A673 (cell line): ENCODE measurements around the gene ACSL5. TPM values are rescaled to one million over a fixed set of nuclear protein-coding genes. Genes with fewer than 3 reads are reported as not detected.

Experiments used
- BruUV-seq: library from RNA; stranded (reverse); fragments of 400-500 nt; replicated peaks from 2 replicates; lab custom pipeline; 2021; lab: Mats Ljungman, UMichigan
- CTCF ChIA-PET: fragments of 300-600 bp; sonication (Branson Sonifier 250); formaldehyde crosslinking; loops from one replicate; lab custom pipeline; 2022; ENCODE audit warnings: antibody characterized with exemption; lab: Charles Lee
- POLR2A ChIA-PET: fragments of 300-600 bp; sonication (Branson Sonifier 250); formaldehyde crosslinking; loops from one replicate; lab custom pipeline; 2022; ENCODE audit warnings: antibody characterized with exemption; ENCODE audit not compliant: low non-redundant PET; lab: Charles Lee
- DNase-seq: peaks from one replicate; pipeline ENCODE4 v3.0.0-alpha.2; 2015; ENCODE audit warnings: low spot score
- H3K27ac ChIP-seq: fragments of 200-600 bp; sonication (generic); 2 replicates; pipeline ENCODE4 v1.5.1; 2016; ENCODE audit warnings: mixed run types, low read depth, mild to moderate bottlenecking, mixed read lengths, antibody characterized with exemption, low read length; ENCODE audit not compliant: poor library complexity, severe bottlenecking
- H3K27me3 ChIP-seq: fragments of 200-600 bp; sonication (generic); replicated peaks from 2 replicates; pipeline ENCODE4 v1.6.1; 2017; ENCODE audit warnings: mixed run types, low read depth, mild to moderate bottlenecking, mixed read lengths, antibody characterized with exemption, low read length; ENCODE audit not compliant: insufficient read depth, poor library complexity
- H3K36me3 ChIP-seq: fragments of 200-600 bp; sonication (generic); 2 replicates; pipeline ENCODE4 v1.6.1; 2016; ENCODE audit warnings: mixed run types, mild to moderate bottlenecking, mixed read lengths, antibody characterized with exemption, low read length; ENCODE audit not compliant: insufficient read depth, poor library complexity, severe bottlenecking
- H3K4me1 ChIP-seq: fragments of 200-600 bp; sonication (generic); 2 replicates; pipeline ENCODE4 v1.6.1; 2017; ENCODE audit warnings: mixed run types, mild to moderate bottlenecking, mixed read lengths, antibody characterized with exemption, low read length; ENCODE audit not compliant: insufficient read depth, poor library complexity, severe bottlenecking
- H3K4me3 ChIP-seq: fragments of 200-600 bp; sonication (generic); 2 replicates; pipeline ENCODE4 v1.5.1; 2016; ENCODE audit warnings: low read depth, mixed run types, mild to moderate bottlenecking, mixed read lengths, low read length; ENCODE audit not compliant: poor library complexity, severe bottlenecking
- H3K9me3 ChIP-seq: fragments of 200-600 bp; sonication (generic); 2 replicates; pipeline ENCODE4 v1.6.1; 2016; ENCODE audit warnings: mixed run types, low read depth, mild to moderate bottlenecking, mixed read lengths, antibody characterized with exemption, low read length; ENCODE audit not compliant: poor library complexity, severe bottlenecking
- CTCF ChIP-seq: fragments of 300-800, 200-600 bp; sonication (generic); conservative IDR thresholded peaks from 2 replicates; pipeline ENCODE4 v1.5.1; 2017; ENCODE audit warnings: low read depth, mild to moderate bottlenecking, antibody characterized with exemption, low read length, moderate library complexity, mixed read lengths
- EZH2 ChIP-seq: fragments of 200-600 bp; sonication (generic); IDR thresholded peaks from 2 replicates; pipeline ENCODE4 v1.6.1; 2017; ENCODE audit warnings: borderline replicate concordance, low read depth, mild to moderate bottlenecking, mixed read lengths, antibody characterized with exemption, low read length; ENCODE audit not compliant: poor library complexity, severe bottlenecking
- intact Hi-C: fragments of 100-400 bp; cut with micrococcal nuclease; formaldehyde crosslinking; loops from one replicate; pipeline ENCODE4 v1.10.0; 2022; ENCODE audit not compliant: unreplicated experiment
- total RNA-seq: library from RNA; stranded (reverse); gene quantifications from 2 replicates; pipeline ENCODE4 v1.2.3, GENCODE V29; 2021

Gene ACSL5
- total RNA-seq, 1 experiment from 2014 or later: 1.0 TPM

GRCh38 chr10:112352044-112352443 is 21.9 kb upstream of the ACSL5 start:
- intact Hi-C loops: no loop called here
- TF ChIP-seq CTCF (no peak), EZH2 (no peak)
- ChIA-PET CTCF (no interaction called here), POLR2A (no interaction called here)
- Histone ChIP-seq H3K9me3 (no peaks in the 10 kb centered on the region), H3K27me3 (no peaks in the 10 kb centered on the region), H3K4me3 (no peak overlapping the region), H3K4me1 (no peaks in the 10 kb centered on the region), H3K36me3 (no peaks in the 10 kb centered on the region), H3K27ac (no peak overlapping the region)
- no peak for DNase-seq
- BruUV-seq: no TSS peak

GRCh38 chr10:112353046-112353445 is 20.9 kb upstream of the ACSL5 start:
- intact Hi-C loops: no loop called here
- Histone ChIP-seq H3K27me3 (no peaks in the 10 kb centered on the region), H3K4me1 (no peaks in the 10 kb centered on the region), H3K4me3 (no peak overlapping the region), H3K36me3 (no peaks in the 10 kb centered on the region), H3K27ac (no peak overlapping the region), H3K9me3 (no peaks in the 10 kb centered on the region)
- no peak for DNase-seq
- BruUV-seq: no TSS peak
- POLR2A ChIA-PET: no interaction called here
- CTCF ChIA-PET: no interaction called here
- no peak for TF ChIP-seq CTCF

- Histone ChIP-seq H3K27ac (no peak overlapping the region), H3K9me3 (no peaks in the 10 kb centered on the region), H3K4me3 (no peak overlapping the region), H3K27me3 (no peaks in the 10 kb centered on the region), H3K36me3 (no peaks in the 10 kb centered on the region), H3K4me1 (no peaks in the 10 kb centered on the region)
- CTCF ChIA-PET: no interaction called here
- intact Hi-C loops: no loop called here
- no TSS peak for BruUV-seq
- no peak for DNase-seq
- TF ChIP-seq CTCF (no peak), EZH2 (no peak)
- POLR2A ChIA-PET: no interaction called here
These were observed 17.2 kb upstream of the ACSL5 start for GRCh38 chr10:112356686-112357085.
